ENCODE results near the gene EI24. TPM values are rescaled to one million over a fixed set of nuclear protein-coding genes. Genes with fewer than 3 reads are reported as not detected.

EI24 gene
- total RNA-seq, 1 experiment from 2014 or later, result 151 TPM

DNA sequence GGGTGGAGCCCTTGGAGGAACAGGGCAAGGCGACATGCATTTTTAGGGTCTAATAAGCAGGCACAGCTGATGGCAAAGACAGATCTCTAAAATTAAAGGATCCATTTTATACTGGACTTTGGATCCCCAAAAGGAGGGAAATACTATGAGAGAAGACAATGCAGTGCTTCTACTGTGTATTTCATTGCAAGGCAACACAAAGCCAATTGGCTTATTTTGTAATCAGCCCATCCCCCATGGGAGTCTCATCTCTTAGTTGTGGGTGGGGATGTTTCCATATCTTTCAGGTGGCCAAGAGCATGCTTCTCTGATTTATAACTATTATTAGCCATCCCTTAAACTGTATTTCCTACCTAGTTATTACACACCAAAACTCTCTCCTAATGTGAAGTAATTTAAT, 18.5 kb upstream of the EI24 start:
- no peaks in the 10 kb centered on the region for H3K79me1 ChIP-seq (ENCODE audit: insufficient read depth, low read depth, low read length, poor library complexity, severe bottlenecking)
- WGBS (ENCODE audit: extremely low coverage, insufficient read length, low lambda C conversion rate), result no CpG with 5 or more reads among the region's 1 CpG
- no peak overlapping the region for H3K56ac ChIP-seq (ENCODE audit: insufficient read length, low read depth, low read length)
- no peaks in the 10 kb centered on the region for H3K4me1 ChIP-seq (ENCODE audit: insufficient read depth, low read length)
- no peak for DNase-seq
- no peak overlapping the region for H2BK20ac ChIP-seq (ENCODE audit: low read depth, low read length, poor library complexity, severe bottlenecking)
- no peak overlapping the region for H3K27ac ChIP-seq (ENCODE audit: insufficient read length, low read depth, low read length)
- Mint-ChIP-seq H3K4me1 (peaks cover 2% of the 10 kb centered on the region in 2 experiments; a peak in 1 of 4 replicates), H3K36me3 (ENCODE audit: insufficient read depth in 1 of 3, low read depth in 3 of 3) (peaks cover 21 to 33% (median 32%) of the 10 kb centered on the region in 3 experiments), H3K27ac (no peak overlapping the region), H3K4me3 (no peak overlapping the region), H3K27me3 (ENCODE audit: low read depth) (peaks cover 4% of the 10 kb centered on the region; the same call in 1 of the 2 replicates), H3K9me3 (peaks cover 45 to 55% of the 10 kb centered on the region in 2 experiments)
- no peak overlapping the region for H4K8ac ChIP-seq (replicated peaks; ENCODE audit: insufficient read length, low read depth, low read length)
- H2BK15ac ChIP-seq (ENCODE audit: low read depth, low read length), result no peak overlapping the region
- no peak overlapping the region for H2BK120ac ChIP-seq (ENCODE audit: low read depth, low read length, poor library complexity, severe bottlenecking)
- no peak overlapping the region for H3T11ph ChIP-seq (ENCODE audit: low read length)
- H4K91ac ChIP-seq (ENCODE audit: insufficient read length, low read depth, low read length), result no peak overlapping the region
- H3K79me2 ChIP-seq (ENCODE audit: insufficient read depth, low read length), result no peaks in the 10 kb centered on the region
- H3K14ac ChIP-seq (ENCODE audit: insufficient read depth, low read length), result no peak overlapping the region
- H2AFZ ChIP-seq (ENCODE audit: low read length), result no peak overlapping the region
- H3K18ac ChIP-seq (ENCODE audit: insufficient read length, low read depth, low read length), result no peak overlapping the region
- H3K4me2 ChIP-seq (ENCODE audit: insufficient read depth, insufficient read length, low read length), result no peak overlapping the region
- no peaks in the 10 kb centered on the region for H3K23me2 ChIP-seq (ENCODE audit: insufficient read length, low read depth, low read length, poor library complexity, severe bottlenecking)
- H2BK5ac ChIP-seq (ENCODE audit: insufficient read length, low read length), result no peak overlapping the region
- no peak overlapping the region for H2BK12ac ChIP-seq (ENCODE audit: insufficient read length, low read depth, low read length)
- H3K4ac ChIP-seq (ENCODE audit: low read depth, low read length), result no peak overlapping the region
- no peak overlapping the region for H4K5ac ChIP-seq (ENCODE audit: insufficient read length, low read depth, low read length)
- H2AK5ac ChIP-seq (ENCODE audit: insufficient read length, low read length), result no peak overlapping the region
- H3K23ac ChIP-seq (ENCODE audit: insufficient read length, low read depth, low read length), result no peak overlapping the region
- H3K9me3 ChIP-seq (ENCODE audit: control insufficient read depth, low read depth, low read length), result peaks cover 25% of the 10 kb centered on the region
- no peak overlapping the region for H3K9ac ChIP-seq (ENCODE audit: extremely low read depth, insufficient read length, low read length)
- TF ChIP-seq, protein P1, sequence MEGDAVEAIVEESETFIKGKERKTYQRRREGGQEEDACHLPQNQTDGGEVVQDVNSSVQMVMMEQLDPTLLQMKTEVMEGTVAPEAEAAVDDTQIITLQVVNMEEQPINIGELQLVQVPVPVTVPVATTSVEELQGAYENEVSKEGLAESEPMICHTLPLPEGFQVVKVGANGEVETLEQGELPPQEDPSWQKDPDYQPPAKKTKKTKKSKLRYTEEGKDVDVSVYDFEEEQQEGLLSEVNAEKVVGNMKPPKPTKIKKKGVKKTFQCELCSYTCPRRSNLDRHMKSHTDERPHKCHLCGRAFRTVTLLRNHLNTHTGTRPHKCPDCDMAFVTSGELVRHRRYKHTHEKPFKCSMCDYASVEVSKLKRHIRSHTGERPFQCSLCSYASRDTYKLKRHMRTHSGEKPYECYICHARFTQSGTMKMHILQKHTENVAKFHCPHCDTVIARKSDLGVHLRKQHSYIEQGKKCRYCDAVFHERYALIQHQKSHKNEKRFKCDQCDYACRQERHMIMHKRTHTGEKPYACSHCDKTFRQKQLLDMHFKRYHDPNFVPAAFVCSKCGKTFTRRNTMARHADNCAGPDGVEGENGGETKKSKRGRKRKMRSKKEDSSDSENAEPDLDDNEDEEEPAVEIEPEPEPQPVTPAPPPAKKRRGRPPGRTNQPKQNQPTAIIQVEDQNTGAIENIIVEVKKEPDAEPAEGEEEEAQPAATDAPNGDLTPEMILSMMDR (conservative IDR thresholded peaks at IDR 0.05), result no peak
- H4K20me1 ChIP-seq (ENCODE audit: control insufficient read depth, insufficient read depth, insufficient read length), result no peaks in the 10 kb centered on the region
- H3K27me3 ChIP-seq (ENCODE audit: insufficient read depth, low read length), result no peaks in the 10 kb centered on the region

All from H9 (cell line).